IMR-90 (cell line): ENCODE measurements around the gene NPHS1. TPM values are rescaled to one million over a fixed set of nuclear protein-coding genes. Genes with fewer than 3 reads are reported as not detected.

Source experiments
- ATAC-seq: fragments of 200-7000 bp; cut with Tn5 transposase; 2 replicates; pipeline ENCODE4 v1.9.1; 2020; ENCODE audit warnings: low read depth, mild to moderate bottlenecking, moderate library complexity
- BruUV-seq: library from RNA; stranded (reverse); fragments of 400-500 nt; replicated peaks from 2 replicates; lab custom pipeline; 2021; lab: Mats Ljungman, UMichigan
- CTCF ChIA-PET: fragments of 300-600 bp; formaldehyde crosslinking; extraction: SDS; loops from one replicate; lab custom pipeline; 2021; ENCODE audit warnings: antibody characterized with exemption; lab: Yijun Ruan, JAX
- POLR2A ChIA-PET: fragments of 300-600 bp; sonication (Branson Sonifier 250); formaldehyde crosslinking; loops from one replicate; lab custom pipeline; 2022; ENCODE audit warnings: antibody characterized with exemption; ENCODE audit not compliant: unreplicated experiment; lab: Charles Lee
- DNase-seq: peaks from one replicate; pipeline ENCODE4 v3.0.0; 2013
- H2AFZ ChIP-seq: replicated peaks from 2 replicates; pipeline ENCODE3; 2013; ENCODE audit warnings: low read length, mild to moderate bottlenecking; ENCODE audit not compliant: poor library complexity
- H2AK5ac ChIP-seq: 2 replicates; pipeline ENCODE4 v1.6.1; 2013; ENCODE audit warnings: low read depth, low read length, inconsistent platforms
- H2AK9ac ChIP-seq: replicated peaks from 2 replicates; pipeline ENCODE3; 2013; ENCODE audit warnings: mild to moderate bottlenecking, low read depth, low read length, moderate library complexity; ENCODE audit not compliant: poor library complexity
- H2BK120ac ChIP-seq: 2 replicates; pipeline ENCODE4 v1.6.1; 2013; ENCODE audit warnings: low read depth, low read length, inconsistent platforms
- H2BK15ac ChIP-seq: 3 replicates; pipeline ENCODE4 v1.6.1; 2013; ENCODE audit warnings: low read depth, low read length, inconsistent platforms
- H2BK20ac ChIP-seq: 2 replicates; pipeline ENCODE4 v1.6.1; 2013; ENCODE audit warnings: low read depth, mild to moderate bottlenecking, inconsistent platforms, low read length, moderate library complexity
- H2BK5ac ChIP-seq: 2 replicates; pipeline ENCODE4 v1.6.1; 2013; ENCODE audit warnings: mild to moderate bottlenecking, low read depth, low read length, inconsistent platforms; ENCODE audit not compliant: poor library complexity, severe bottlenecking
- H3K14ac ChIP-seq: replicated peaks from 2 replicates; pipeline ENCODE4 v1.6.1; 2013; ENCODE audit warnings: low read depth, low read length, inconsistent platforms
- H3K18ac ChIP-seq: 2 replicates; pipeline ENCODE4 v1.6.1; 2013; ENCODE audit warnings: low read depth, low read length, control low read depth
- H3K23ac ChIP-seq: 2 replicates; pipeline ENCODE4 v1.6.1; 2013; ENCODE audit warnings: low read depth, low read length, inconsistent platforms
- H3K27ac ChIP-seq: 2 replicates; pipeline ENCODE4 v1.5.1; 2013; ENCODE audit warnings: mild to moderate bottlenecking, control low read depth, low read length; ENCODE audit not compliant: insufficient read depth
- H3K27me3 ChIP-seq: 2 replicates; pipeline ENCODE4 v1.6.1; 2013; ENCODE audit warnings: low read length; ENCODE audit not compliant: control insufficient read depth, insufficient read depth
- H3K36me3 ChIP-seq: 2 replicates; pipeline ENCODE4 v1.6.1; 2013; ENCODE audit warnings: low read length, mixed read lengths; ENCODE audit not compliant: control insufficient read depth, insufficient read depth
- H3K4ac ChIP-seq: 2 replicates; pipeline ENCODE4 v1.6.1; 2013; ENCODE audit warnings: low read depth, low read length, inconsistent platforms
- H3K4me1 ChIP-seq: 2 replicates; pipeline ENCODE4 v1.6.1; 2013; ENCODE audit warnings: low read length, mixed read lengths; ENCODE audit not compliant: control insufficient read depth, insufficient read depth
- H3K4me2 ChIP-seq: 2 replicates; pipeline ENCODE4 v1.6.1; 2013; ENCODE audit warnings: low read depth, mild to moderate bottlenecking, control low read depth, low read length, moderate library complexity
- H3K4me3 ChIP-seq: 2 replicates; pipeline ENCODE4 v1.5.1; 2013; ENCODE audit warnings: low read depth, mild to moderate bottlenecking, control low read depth, low read length, moderate library complexity; ENCODE audit not compliant: insufficient read depth
- H3K56ac ChIP-seq: 2 replicates; pipeline ENCODE4 v1.6.1; 2013; ENCODE audit warnings: low read length, inconsistent platforms; ENCODE audit not compliant: insufficient read depth; ENCODE audit errors: extremely low read depth
- H3K79me1 ChIP-seq, 2 experiments: 2 replicates each; pipeline ENCODE4 v1.6.1; 2013; ENCODE audit warnings: low read length in 2 of 2, inconsistent platforms in 1 of 2, low read depth in 1 of 2
- H3K9ac ChIP-seq: 2 replicates; pipeline ENCODE4 v1.6.1; 2013; ENCODE audit warnings: low read depth, low read length, control low read depth
- H3K9me1 ChIP-seq: 2 replicates; pipeline ENCODE4 v1.6.1; 2013; ENCODE audit warnings: low read length, inconsistent platforms; ENCODE audit not compliant: insufficient read depth
- H3K9me3 ChIP-seq: 2 replicates; pipeline ENCODE4 v1.6.1; 2013; ENCODE audit warnings: low read length; ENCODE audit not compliant: control insufficient read depth, insufficient read depth
- H4K20me1 ChIP-seq: 2 replicates; pipeline ENCODE4 v1.6.1; 2013; ENCODE audit warnings: low read length, inconsistent platforms; ENCODE audit not compliant: insufficient read depth
- H4K5ac ChIP-seq: 2 replicates; pipeline ENCODE4 v1.6.1; 2013; ENCODE audit warnings: mild to moderate bottlenecking, low read depth, low read length, control low read depth
- H4K8ac ChIP-seq, 2 experiments: 2 replicates each; pipeline ENCODE4 v1.6.1; 2013; ENCODE audit warnings: low read depth in 2 of 2, low read length in 2 of 2, control low read depth in 1 of 2, inconsistent platforms in 1 of 2
- H4K91ac ChIP-seq: 2 replicates; pipeline ENCODE4 v1.6.1; 2013; ENCODE audit warnings: low read depth, low read length, inconsistent platforms; ENCODE audit not compliant: insufficient read depth
- CEBPB ChIP-seq: IDR thresholded peaks from 2 replicates; pipeline ENCODE4 v1.6.1; 2012; ENCODE audit warnings: low read depth, low read length, improper control_type of control experiment
- MAFK ChIP-seq: IDR thresholded peaks from 2 replicates; pipeline ENCODE4 v1.6.1; 2012; ENCODE audit warnings: low read depth, low read length, improper control_type of control experiment
- WGBS, 2 experiments: methylation state at CpG; one replicate each; pipeline versions ENCODE4 v1.1.5 to v1.1.7; 2013; ENCODE audit warnings: missing lambda C conversion rate in 2 of 2; ENCODE audit not compliant: insufficient read length in 1 of 2; ENCODE audit errors: extremely low coverage in 2 of 2; 5-methylcytosine and 5-hydroxymethylcytosine counted together
- dilution Hi-C: fragments of 300-500 bp; cut with HindIII; formaldehyde crosslinking; loops from one replicate; pipeline ENCODE4 v1.14.3; 2018; ENCODE audit warnings: low sequenced_read_pairs; ENCODE audit not compliant: unreplicated experiment
- in situ Hi-C: fragments of 300-500 bp; cut with MboI; formaldehyde crosslinking; loops from 3 replicates; pipeline ENCODE4 v1.14.3; 2019; ENCODE audit warnings: low sequenced_read_pairs, inconsistent platforms, mixed read lengths
- intact Hi-C: fragments of 100-400 bp; cut with micrococcal nuclease; formaldehyde crosslinking; loops from 2 replicates; pipeline ENCODE4 v1.10.0; 2022
- polyA plus RNA-seq, 3 experiments: library from polyadenylated mRNA; depleted of rRNA; stranded (reverse); fragments of >200 nt; gene quantifications; 2 replicates each; pipeline ENCODE4 v1.2.3, GENCODE V29; 2012; ENCODE audit warnings: low replicate concordance in 1 of 3
- total RNA-seq: library from RNA; depleted of rRNA; stranded (reverse); fragments of >200 nt; gene quantifications from 2 replicates; pipeline ENCODE4 v1.2.3, GENCODE V29; 2012

The NPHS1 gene
- total and polyA plus RNA-seq, 2 of the 4 experiments (the other 2 are of a cell fraction): not detected

- H3K4ac ChIP-seq: no peak overlapping the region
- CTCF ChIA-PET: no interaction called here
- H2BK120ac ChIP-seq: no peak overlapping the region
- H3K18ac ChIP-seq: no peak overlapping the region
- DNase-seq: no peak
- peak; percentile 71 for ATAC-seq
- in situ Hi-C loops (no loop called here), dilution Hi-C loops (no loop called here), intact Hi-C loops (no loop called here)
- POLR2A ChIA-PET: no interaction called here
- H3K36me3 ChIP-seq: no peaks in the 10 kb centered on the region
- no peak overlapping the region for H2AK9ac ChIP-seq
- no TSS peak for BruUV-seq
- H2AFZ ChIP-seq: peak overlapping the region; percentile 70
- no peak overlapping the region for H4K91ac ChIP-seq
- no peak overlapping the region for H3K14ac ChIP-seq
- peaks cover 7% of the 10 kb centered on the region; the same call in 1 of the 2 replicates for H3K9me3 ChIP-seq
- no peaks in the 10 kb centered on the region for H3K9me1 ChIP-seq
- no peak overlapping the region for H3K9ac ChIP-seq
- H2BK20ac ChIP-seq: no peak overlapping the region
- H3K23ac ChIP-seq: no peak overlapping the region
- no peak overlapping the region for H4K8ac ChIP-seq
- H2AK5ac ChIP-seq: no peak overlapping the region
- H3K4me1 ChIP-seq: peaks cover 4% of the 10 kb centered on the region; the same call in 1 of the 2 replicates
- TF ChIP-seq MAFK (no peak), CEBPB (peak; percentile 67)
- peak overlapping the region; percentile 83 for H3K4me2 ChIP-seq
- H3K27ac ChIP-seq: no peak overlapping the region
- H3K56ac ChIP-seq: no peak overlapping the region
- H3K27me3 ChIP-seq: peaks cover 58% of the 10 kb centered on the region
- 0 out of 2 replicates have a peak overlapping the region, but pooled peaks have one; percentile 18 for H3K4me3 ChIP-seq
- H2BK5ac ChIP-seq: no peak overlapping the region
- no peak overlapping the region for H4K5ac ChIP-seq
- no peaks in the 10 kb centered on the region for H4K20me1 ChIP-seq
- no peak overlapping the region for H2BK15ac ChIP-seq
- WGBS, 2 experiments: 12% methylated on average over 17 of the region's 63 CpGs; no CpG with 5 or more reads in 1 of the 2 experiments
- H3K79me1 ChIP-seq: no peaks in the 10 kb centered on the region
Measured at GRCh38 chr19:35845215-35846037, 6.9 kb downstream of the NPHS1 start.
